Posterior cingulate gyrus (tissue), 11 donors: ENCODE measurements around the gene ZSCAN16.
A peak's percentile ranks its signal among the peaks of the same experiment; 100 is the strongest.
"Not testable (repeated sequence)": the region's sequence is repeated elsewhere in the genome, so short reads cannot be mapped to it uniquely, and the experiment has no call there.

Source experiments
- DNase-seq, 10 donors: peaks; one replicate each; pipeline versions ENCODE4 v3.0.0 to v3.0.0-alpha.2; 2020 to 2021; ENCODE audit warnings: mixed read lengths in 3 of 10
- intact Hi-C: fragments of 100-400 bp; cut with DNase I; formaldehyde crosslinking; loops from one replicate; pipeline ENCODE4 v1.15.1; 2023

The ZSCAN16 gene

DNA sequence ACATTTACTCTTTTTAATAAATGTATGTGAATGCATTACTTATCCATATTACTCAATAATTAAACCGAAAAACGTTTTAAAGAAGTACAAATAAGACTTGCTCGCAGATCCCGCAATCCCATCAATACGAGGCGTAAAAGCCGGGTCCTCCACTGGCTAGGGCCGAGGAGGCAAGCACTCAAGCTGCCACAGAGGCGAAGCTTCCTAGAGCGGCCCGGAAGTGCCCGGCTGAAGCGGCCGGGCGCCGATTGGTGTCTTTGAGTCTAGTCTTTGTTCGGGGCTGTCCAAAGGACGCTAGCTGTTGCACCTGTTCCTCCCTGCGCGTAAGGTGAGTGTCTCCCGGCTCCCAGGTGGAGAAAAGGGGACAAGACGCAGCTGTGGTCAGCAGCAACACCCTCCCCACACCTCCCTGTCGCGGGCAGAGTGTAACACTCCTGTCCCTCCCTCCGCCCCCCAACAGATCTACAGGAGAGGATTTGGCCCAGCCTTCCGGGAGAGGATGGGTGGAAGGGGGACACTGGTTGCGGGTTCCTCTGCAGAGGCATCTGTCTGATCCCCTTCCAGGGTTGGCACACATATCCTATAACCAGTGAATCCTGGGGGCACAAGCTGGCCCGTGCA is at the start of gene ZSCAN16:
Gene ZSCAN16, plus strand, starts transcription at position 260 of the 621 bp plus-strand sequence. CDS start 835 bp downstream, outside the sequence.
- peak; percentile 74 to 97 (median 86) for DNase-seq
- intact Hi-C loops, result loop anchor here (1.0 kb wide), 1 partner anchor 17 kb away; the partner anchor contains the start of gene ZKSCAN8

DNA sequence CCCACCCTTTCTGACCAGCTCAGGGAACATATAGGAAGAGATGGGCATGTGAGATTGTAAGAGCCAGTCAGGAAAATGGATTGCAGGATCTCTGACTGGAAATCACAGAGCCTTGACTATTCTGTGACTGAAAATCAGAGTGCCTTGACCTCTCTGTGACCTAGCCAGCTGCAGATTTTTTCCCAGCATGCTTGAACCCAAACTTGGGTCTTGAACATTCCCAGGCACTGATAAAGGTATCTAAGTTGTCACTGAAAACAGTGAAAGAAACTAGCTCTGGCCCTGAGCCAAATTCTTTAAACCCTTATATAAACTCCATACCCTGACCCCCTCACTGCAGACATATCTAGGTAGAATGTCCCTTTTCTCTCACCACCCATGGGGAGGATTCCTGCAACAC is 46.4 kb upstream of the ZSCAN16 start:
- no peak for DNase-seq
- intact Hi-C loops, result no loop called here

DNA sequence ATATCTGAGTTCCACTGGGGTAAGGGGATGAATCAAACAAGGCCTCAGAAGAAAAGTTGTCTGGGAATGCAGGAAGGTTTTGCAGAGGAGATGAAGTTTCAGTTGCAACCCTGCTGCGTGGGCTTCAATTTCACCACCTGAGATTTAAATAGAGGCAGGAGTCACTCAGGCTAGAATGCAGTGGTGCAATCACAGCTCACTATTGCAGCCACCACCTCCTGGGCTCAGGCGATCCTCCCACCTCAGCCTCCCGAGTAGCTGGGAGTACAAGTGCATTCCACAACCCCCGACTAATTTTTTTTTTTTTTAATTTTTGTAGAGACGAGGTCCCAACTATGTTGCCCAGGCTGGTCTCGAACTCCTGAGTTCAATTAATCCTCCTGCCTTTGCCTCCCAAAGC is 45.6 kb upstream of the ZSCAN16 start:
- intact Hi-C loops, result no loop called here
- DNase-seq, result no peak

DNA sequence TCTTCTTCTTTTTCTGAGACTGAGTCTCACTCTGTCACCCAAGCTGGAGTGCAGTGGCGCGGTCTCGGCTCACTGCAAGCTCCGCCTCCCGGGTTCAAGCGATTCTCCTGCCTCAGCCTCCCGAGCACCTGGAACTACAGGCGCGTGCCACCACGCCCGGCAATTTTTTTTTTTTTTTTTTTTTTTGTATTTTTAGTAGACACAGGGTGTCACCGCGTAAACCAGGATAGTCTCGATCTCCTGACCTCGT is 44.1 kb upstream of the ZSCAN16 start, which contains the start of gene ZNF165:
Gene ZNF165, plus strand, starts transcription at position 188 of the 250 bp plus-strand sequence. CDS start 4,913 bp downstream, outside the sequence.
- DNase-seq, result not testable (repeated sequence)
- intact Hi-C loops, result loop anchor here (10.0 kb wide), 2 partner anchors 54 to 184 kb away; partner anchors contain the start of gene ZSCAN26

DNA sequence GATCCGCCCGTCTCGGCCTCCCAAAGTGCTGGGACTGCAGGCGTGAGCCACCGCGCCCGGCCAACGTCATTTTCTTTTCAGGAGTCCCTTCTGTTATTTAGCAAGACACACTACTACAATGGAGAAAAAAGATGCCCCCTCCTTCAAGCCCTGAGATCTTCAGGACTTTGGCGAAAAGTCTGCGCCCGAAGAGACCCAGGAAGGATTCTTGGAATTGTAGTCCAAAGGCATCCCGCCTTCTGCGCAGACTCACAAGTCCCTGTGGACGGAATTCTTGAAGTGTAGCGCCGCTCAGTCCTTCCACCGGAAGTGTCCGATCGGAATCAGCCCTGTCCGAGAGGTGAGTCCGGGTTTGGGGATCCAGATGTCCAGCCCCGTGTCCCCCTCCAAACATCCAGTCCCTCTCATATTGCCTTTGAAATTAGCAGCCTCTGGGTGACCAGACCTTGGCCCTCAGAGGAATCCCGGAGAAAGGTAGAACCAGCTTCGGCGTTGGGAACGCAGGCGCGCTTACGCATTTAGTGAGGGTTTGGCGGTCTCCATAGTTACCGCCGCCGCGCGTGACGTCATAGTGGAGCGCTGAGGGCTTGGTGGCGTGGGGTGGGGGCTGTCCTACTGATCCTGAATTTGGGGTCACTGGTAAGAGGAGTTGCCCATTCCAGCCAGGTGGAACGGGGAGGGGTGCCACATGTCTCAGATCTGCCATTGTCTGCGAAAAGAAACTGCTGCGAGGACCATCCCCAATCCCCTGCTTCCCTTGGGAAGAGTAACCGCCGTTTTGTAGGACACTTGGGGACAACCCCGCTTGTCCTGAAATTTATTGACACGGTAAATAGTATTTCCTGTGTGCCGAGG is 43.6 kb upstream of the ZSCAN16 start:
- DNase-seq, result peak; percentile 87 to 98 (median 92)
- intact Hi-C loops, result loop anchor here (10.0 kb wide), 2 partner anchors 54 to 184 kb away; partner anchors contain the start of gene ZSCAN26

DNA sequence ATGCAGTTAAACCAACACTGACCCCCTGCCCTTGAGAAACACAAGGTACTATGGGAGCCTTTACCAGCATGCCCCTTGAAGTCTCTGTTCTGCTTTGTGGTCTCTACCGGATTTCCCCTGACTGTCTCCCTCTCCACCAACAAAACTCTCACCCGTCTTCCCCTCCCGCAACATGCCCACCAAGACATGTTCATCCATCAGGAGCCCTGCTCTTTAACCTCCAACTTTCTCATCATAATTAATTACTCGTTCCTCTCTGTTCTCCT is 43.0 kb upstream of the ZSCAN16 start:
- intact Hi-C loops, result loop anchor here (10.0 kb wide), 2 partner anchors 53 to 183 kb away; partner anchors contain the start of gene ZSCAN26

DNA sequence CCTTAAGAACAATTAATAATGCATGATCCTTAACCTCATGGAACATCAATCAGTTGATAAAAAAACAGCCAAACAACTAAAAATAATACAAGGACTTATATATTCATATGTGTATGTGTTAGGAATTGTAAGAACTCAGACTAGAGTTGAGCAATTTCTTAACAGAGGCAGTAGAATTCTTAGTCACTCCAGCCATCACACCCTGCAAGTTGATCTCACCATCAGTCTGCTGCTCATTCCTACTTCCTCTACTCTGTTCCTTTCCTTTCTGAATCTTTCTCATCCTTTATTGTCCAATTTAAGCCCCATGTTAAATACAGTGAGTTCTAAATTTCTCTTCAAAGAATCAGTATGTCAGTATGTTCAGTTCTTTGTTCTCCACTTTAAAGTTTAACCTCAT is 41.5 kb upstream of the ZSCAN16 start:
- intact Hi-C loops, result loop anchor here (10.0 kb wide), 2 partner anchors 52 to 182 kb away; partner anchors contain the start of gene ZSCAN26

More for the DNA sequence above, 43.0 kb upstream of the ZSCAN16 start:
- no peak for DNase-seq

DNA sequence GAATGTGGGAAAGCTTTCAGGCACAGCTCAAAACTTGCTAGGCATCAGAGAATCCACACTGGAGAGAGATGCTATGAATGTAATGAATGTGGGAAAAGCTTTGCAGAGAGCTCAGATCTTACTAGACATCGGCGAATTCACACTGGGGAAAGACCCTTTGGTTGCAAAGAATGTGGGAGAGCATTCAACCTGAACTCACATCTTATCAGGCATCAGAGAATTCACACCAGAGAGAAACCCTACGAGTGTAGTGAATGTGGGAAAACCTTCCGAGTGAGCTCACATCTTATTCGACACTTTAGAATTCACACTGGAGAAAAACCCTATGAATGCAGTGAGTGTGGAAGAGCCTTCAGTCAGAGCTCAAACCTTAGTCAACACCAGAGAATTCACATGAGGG is 35.4 kb upstream of the ZSCAN16 start:
- intact Hi-C loops, result loop anchor here (10.0 kb wide), 2 partner anchors 46 to 176 kb away; partner anchors contain the start of gene ZSCAN26
- no peak for DNase-seq

More for the DNA sequence above, 41.5 kb upstream of the ZSCAN16 start:
- no peak for DNase-seq

DNA sequence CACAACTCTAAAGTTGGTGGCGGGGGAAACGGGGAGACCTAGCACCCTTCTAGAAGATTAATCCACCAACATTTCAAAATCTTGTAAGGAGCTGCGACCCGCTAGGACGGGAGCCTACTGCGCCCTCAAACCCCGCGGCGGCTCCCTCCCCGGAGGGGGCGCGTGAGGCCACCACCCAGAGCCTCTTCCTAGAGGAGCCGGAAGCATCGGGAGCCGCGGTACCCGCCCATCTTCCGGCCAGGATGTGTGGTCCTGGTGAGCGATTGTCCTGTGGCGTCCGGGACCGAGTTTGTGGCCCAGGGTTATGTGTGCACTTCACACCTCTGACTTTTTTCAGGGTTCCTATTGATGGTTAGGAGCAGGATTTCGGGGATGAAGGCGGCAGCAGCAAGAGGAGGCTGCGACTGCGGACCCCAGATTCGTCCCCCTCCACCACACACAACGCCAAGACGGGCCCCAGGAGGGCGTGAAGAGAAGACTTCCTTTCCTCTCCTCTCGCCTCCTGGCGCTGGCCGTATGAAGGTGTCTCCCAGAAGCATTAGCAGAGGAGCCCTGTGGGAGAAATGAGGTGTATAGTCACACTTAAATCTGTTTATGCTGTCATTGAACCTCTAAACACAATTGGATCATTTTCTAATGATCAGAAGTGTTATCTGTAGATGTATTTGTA is 33.4 kb upstream of the ZSCAN16 start:
- intact Hi-C loops, result no loop called here
- peak in 4 of 10 donors; percentile 30 to 81 (median 75) for DNase-seq

DNA sequence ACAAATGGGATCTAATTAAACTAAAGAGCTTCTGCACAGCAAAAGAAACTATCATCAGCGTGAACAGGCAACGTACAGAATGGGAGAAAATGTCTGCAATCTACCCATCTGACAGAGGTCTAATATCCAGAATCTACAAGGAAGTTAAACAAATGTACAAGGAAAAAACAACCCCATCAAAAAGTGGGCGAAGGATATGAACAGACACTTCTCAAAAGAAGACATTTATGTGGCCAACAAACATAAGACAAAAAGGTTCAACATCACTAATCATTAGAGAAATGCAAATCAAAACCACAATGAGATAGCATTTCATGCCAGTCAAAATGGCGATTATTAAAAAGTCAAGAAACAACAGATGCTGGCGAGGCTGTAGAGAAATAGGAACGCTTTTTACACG is 22.2 kb upstream of the ZSCAN16 start:
- intact Hi-C loops, DNase-seq: not testable (repeated sequence)

DNA sequence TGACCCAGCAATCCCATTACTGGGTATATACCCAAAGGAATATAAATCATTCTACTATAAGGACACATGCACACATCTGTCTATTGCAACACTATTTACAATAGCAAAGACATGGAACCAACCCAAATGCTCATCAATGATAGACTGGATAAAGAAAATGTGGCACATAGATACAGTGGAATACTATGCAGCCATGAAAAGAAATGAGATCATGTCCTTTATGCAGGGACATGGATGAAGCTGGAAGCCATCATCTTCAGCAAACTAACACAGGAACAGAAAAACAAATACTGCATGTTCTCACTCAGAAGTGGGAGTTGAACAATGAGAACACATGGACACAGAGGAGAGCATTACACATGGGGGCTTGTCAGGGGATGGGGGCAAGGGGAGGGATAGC is 21.7 kb upstream of the ZSCAN16 start:
- intact Hi-C loops, DNase-seq: not testable (repeated sequence)

DNA sequence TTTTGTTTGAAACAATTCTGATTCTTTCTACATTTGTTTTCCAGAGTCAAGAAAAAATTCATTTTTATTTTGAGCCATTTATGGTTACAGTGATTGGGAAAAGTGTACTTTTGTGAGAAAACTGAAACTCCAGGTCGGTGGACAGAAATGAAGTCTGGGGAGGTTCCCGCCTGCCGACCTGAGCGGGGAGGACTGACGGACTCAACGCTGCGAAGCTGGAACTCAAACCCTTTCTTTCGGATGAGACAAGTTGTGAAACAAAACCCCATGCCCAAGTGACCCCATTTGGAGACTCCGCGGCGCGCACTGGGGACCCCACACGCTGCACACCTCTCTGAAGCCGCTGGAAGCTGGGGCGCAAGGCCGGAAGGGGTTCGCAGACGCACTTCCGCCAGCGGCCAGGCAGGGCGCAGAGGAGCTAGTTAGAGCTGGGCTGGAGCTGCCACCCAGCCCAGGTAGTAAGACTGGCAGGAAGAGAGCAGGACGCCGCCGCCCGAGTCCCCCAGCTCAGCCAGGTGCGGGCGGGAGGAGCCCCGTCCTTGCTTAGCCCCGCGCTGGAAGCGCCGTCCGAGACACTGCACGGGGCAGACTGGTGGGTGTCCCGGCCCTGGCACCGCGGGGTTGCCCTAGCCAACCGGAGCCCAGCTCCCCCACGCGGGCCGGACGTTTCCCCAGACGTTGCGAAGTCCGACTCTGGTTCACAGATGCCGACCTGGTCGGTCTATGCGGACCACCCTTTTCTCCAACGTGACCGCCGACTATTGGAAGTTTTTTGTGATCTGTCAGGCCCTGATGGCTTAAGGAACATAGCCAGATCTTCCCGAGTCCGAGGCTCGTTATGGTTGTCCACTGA is 19.8 kb upstream of the ZSCAN16 start:
- intact Hi-C loops, result no loop called here
- DNase-seq, result peak; percentile 60 to 98 (median 83)

DNA sequence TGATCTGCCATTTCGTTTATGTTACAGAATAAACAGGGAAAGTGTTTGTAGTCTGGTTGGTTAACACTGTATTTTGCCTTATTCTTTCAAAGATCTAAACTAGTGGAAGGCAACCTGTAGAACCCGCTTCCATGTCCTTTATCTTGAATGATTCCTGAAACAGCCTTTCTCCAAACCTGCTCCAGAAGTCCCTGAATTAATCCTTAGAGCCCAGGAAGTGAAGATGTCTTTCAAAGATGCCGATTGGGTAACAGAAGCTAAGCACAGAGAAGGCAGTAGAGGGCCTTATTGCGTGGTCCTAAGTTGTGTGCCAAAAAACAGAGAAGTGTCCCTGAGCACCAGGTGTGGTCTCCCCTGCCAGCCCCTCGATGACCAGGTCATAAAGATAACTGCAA is 19.2 kb upstream of the ZSCAN16 start:
- DNase-seq, result no peak
- intact Hi-C loops, result no loop called here

DNA sequence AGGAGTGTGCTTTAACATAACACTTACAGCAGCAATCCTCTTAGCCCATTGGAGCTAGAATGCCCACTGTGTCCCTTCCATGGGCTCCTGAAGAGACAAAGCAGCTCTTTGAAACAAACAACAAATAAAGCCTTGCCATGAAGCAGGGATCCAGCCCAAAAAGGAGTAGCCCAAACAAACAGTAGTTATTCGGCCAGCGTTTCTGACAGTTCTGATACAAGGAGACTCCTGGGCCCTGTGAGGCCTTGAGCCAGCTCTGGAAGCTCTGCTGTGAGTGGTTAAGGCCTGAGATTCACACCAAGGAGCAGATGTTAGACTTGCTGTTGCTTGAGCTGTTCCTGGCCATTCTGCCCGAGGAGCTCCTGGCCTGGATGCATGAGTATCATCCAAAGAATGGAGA is 16.9 kb upstream of the ZSCAN16 start:
- intact Hi-C loops, result no loop called here
- peak in 3 of 10 donors; percentile 32 to 81 (median 32) for DNase-seq

DNA sequence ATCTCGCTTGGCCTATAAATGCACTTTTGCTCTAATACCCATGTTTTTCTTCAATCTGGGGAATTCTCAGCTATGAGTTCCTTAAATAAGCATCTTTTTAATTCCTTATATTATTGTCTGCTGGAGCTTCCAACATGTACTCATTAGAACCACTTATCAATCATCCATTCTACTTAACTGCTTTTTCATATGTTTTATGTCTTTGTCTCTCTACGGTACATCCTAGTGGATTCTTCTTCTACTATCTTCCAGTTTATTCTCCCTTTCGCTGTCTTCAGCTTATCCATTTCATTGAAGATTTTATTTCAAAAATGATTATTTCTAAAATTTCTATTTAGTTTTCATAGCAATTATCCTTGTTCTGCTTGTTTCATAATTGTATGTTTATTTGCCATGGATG is 12.4 kb upstream of the ZSCAN16 start:
- intact Hi-C loops, result no loop called here
- no peak for DNase-seq

DNA sequence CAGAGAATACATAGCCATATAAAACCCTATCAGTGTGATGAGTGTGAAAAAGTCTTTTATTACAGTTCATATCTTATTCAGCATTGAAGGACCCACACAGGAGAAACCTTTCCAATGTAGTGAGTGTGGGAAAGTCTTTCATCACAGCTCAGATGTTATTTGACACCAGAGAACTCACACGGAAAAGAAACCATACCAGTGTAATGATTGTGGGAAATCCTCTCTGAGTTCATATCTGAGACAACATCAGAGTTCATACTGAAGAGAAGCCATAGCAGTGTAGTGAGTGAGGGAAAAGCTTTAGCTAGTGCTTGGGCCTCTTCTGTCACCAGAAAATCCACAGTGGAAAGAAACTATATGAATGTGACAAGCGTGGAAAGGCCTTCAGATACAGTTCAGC is 8.6 kb upstream of the ZSCAN16 start:
- intact Hi-C loops, result no loop called here

DNA sequence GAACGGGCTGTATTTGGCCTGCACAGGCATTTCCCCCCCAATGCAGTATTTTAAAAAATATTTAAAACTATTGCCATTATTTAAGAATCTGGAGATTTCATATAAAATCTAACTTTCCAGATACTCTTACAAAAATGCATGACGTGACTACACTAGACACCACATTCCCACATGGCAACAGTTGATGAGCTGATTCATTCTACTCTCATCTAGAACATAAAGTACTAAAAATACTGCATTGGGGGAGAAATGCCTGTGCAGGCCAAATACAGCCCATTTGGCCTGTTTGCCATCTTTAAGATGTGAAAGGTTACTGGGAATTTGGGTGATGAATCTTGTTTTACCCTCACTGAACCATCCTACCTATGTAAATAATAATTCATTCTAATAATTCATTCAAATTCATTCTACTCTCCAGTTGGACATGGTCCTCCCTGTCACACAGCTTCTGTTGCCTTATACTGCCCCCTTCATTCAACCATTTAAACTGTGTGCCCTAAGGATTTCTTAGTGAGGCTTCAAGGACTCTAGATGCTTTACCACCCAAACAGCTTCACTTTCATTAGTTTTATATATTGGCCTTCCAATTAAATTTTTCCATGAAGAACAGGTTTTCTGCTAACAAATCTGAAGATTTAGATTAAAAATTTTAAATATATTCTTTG is 6.9 kb upstream of the ZSCAN16 start:
- intact Hi-C loops, result no loop called here
- DNase-seq, result no peak

More for the DNA sequence above, 8.6 kb upstream of the ZSCAN16 start:
- no peak for DNase-seq

DNA sequence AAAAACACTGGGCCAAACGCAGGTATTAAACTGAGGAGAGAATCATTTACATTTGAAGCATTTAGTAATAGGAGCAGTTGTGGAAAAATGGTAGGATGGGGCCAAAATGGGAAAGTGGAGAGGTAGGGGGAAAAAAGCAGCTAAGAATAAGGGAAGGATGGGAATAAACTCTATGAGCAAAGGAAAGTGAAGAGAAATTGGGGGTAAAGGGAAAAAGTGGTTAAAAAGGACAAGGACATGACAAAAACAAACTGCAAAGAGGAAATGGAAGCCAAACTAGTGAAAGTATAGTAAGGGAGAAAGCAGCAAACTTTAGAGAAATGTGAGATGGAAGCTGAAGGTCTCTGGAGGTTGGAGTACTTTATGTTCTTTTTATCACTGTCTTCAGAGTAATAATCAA is 6.2 kb upstream of the ZSCAN16 start:
- intact Hi-C loops, result no loop called here
- no peak for DNase-seq

DNA sequence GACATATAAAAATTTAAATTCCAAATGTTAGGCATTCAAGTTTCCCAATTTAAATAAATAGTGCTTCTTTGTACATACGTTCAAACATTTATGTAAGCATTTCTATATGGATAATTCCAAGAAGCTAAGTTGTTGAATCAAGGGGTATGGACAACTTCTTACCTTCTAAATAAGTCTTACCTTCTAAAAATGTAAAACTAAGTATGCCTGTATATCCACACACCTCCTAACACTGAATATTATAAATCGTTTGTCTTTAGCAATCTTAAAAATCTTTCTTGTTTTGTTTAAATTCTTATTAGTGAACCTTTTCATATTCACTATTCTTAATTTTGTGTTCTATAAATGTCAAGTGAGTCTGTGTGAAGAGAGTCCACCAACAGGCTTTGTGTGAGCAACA is 2.5 kb upstream of the ZSCAN16 start:
- intact Hi-C loops, result no loop called here
- DNase-seq, result no peak

DNA sequence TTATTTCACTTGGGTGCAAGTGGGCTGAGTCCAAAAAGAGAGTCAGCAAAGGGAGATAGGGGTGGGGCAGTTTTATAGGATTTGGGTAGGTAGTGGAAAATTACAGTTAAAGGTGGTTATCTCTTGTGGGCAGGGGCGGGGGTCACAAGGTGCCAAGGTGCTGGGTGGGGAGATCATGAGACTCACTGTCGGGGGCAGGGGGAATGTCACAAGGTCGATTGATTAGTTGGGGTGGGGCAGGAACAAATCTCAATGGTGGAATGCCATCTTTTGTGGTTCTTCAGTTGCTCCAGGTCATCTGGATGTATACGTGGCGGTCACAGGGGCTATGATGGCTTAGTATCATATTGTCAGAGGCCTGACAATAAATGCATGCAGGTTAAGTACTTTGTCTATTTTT is 2.1 kb upstream of the ZSCAN16 start:
- DNase-seq, intact Hi-C loops: not testable (repeated sequence)
